ENCODE measurements around the gene EPB41L2. TPM values are rescaled to one million over a fixed set of nuclear protein-coding genes. Genes with fewer than 3 reads are reported as not detected.
"Not testable (repeated sequence)": the region's sequence is repeated elsewhere in the genome, so short reads cannot be mapped to it uniquely, and the experiment has no call there.

Gene EPB41L2
- total RNA-seq, 2 experiments from 2014 or later, result 40.1 to 40.7 TPM

GRCh38 chr6:130994319-130995097, 68.5 kb downstream of the EPB41L2 start:
- H3K27me3 Mint-ChIP-seq, result no peaks in the 10 kb centered on the region

DNA sequence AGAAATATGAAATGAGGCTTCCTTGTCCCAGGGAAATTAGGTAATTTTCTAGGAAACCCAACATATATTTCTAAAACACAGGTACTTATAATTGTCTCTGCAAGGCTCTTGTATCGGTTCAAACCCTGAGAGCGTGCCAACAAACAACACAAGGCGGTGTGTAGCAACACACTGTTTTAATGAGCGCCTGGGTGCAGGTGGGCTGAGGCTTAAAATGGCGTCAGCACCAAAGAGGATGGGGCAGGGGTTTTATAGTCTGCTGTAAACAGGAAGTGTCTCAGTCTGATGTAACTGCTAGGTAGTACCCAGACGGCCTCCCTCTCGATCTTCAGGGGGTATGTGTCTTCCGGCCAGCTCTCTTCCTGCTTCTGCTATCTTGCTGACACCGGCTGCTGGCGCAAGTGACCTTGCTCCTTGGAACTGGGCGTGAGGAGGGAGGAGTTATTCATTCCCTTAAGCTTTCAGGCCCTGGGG, 69.7 kb downstream of the EPB41L2 start:
- DNase-seq, result no peak
- Mint-ChIP-seq H3K9me3 (no peaks in the 10 kb centered on the region), H3K4me1 (no peaks in the 10 kb centered on the region), H3K27ac (no peak overlapping the region), H3K27me3 (no peaks in the 10 kb centered on the region), H3K36me3 (peaks cover 7% of the 10 kb centered on the region), H3K4me3 (no peak overlapping the region)

More at GRCh38 chr6:130994319-130995097, 68.5 kb downstream of the EPB41L2 start:
- DNase-seq, result no peak
- Mint-ChIP-seq H3K4me1 (no peaks in the 10 kb centered on the region), H3K27ac (no peak overlapping the region), H3K36me3 (peaks cover 7% of the 10 kb centered on the region), H3K4me3 (no peak overlapping the region), H3K9me3 (no peaks in the 10 kb centered on the region)

DNA sequence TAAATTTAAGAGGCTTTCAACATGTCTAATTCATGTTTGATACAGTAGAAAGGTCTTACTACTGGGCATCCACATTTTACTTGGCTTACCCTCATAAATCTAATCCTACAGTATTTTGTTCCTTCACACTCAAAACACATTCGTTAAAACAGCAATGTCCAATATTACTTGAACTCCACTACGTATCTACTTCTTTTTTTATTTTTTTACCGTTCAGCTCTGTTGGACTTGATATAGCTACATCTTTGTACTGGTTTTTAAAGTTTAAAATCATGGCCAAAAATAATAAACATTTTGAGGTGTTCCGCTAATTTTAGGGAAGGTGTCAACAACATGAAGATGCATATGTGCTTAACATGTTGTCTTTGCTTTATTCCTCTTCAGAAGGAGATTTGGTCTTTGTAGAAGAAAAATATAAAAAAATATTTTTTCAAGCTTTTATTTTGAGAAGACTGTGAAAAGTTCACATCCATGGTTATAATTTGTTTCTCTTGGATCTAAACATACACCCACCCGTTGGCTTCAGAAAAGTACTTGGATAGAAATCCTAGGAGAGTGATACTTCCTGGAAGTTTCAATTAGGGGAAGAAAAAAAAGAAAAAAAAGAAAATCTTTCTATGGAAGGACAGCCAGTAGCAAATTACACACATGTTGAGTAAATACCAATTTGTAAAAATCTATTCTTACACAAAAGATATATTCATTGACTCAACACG, 71.5 kb downstream of the EPB41L2 start:
- no peaks in the 10 kb centered on the region for H3K4me1 Mint-ChIP-seq
- H3K36me3 Mint-ChIP-seq, result peaks cover 15% of the 10 kb centered on the region
- DNase-seq, result no peak
- H3K9me3 Mint-ChIP-seq, result no peaks in the 10 kb centered on the region
- H3K4me3 Mint-ChIP-seq, result no peak overlapping the region
- no peak overlapping the region for H3K27ac Mint-ChIP-seq
- no peaks in the 10 kb centered on the region for H3K27me3 Mint-ChIP-seq

DNA sequence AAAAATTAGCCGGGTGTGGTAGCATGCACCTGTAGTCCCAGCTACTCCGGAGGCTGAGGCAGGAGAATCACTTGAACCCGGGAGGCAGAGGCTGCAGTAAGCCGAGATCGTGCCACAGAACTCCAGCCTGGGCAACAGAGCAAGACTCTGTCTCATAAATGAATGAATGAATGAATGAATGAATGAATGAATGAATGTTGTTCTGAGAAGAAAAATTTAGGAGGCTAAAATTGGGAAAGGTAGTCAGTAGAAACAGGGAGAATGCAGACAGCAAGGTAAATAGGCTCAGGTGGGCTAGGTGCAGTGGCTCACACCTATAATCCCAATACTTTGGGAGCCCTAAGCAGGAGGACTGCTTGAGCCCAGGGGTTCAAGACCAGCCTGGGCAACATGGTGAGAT, 75.5 kb downstream of the EPB41L2 start:
- not testable (repeated sequence) for H3K27ac Mint-ChIP-seq, H3K27me3 Mint-ChIP-seq, H3K4me3 Mint-ChIP-seq, H3K4me1 Mint-ChIP-seq, DNase-seq
- H3K9me3 Mint-ChIP-seq, result peaks cover 19% of the 10 kb centered on the region
- peaks cover 27% of the 10 kb centered on the region for H3K36me3 Mint-ChIP-seq

DNA sequence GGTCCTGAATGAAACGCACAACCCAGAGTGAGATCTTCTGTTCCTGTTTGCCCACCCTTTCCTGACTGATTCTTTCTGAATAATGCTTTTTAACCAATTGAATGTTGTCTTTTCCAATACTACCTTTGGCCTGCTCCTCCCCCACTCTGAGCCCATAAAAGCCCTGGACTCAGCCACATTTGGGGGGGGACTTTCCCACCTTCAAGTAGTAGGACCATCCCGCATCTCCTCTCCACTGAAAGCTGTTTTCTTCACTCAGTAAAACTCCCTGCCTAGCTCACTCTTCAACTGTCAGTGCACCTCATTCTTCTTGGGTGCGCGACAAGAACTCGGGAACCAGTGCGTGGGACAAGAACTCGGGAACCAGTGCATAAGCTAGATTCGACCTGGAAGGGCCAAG, 77.9 kb downstream of the EPB41L2 start:
- H3K4me3 Mint-ChIP-seq, result no peak overlapping the region
- no peaks in the 10 kb centered on the region for H3K27me3 Mint-ChIP-seq
- peaks cover 8% of the 10 kb centered on the region for H3K4me1 Mint-ChIP-seq
- H3K9me3 Mint-ChIP-seq, result peaks cover 19% of the 10 kb centered on the region
- no peak for DNase-seq
- H3K36me3 Mint-ChIP-seq, result peaks cover 24% of the 10 kb centered on the region
- H3K27ac Mint-ChIP-seq, result no peak overlapping the region

DNA sequence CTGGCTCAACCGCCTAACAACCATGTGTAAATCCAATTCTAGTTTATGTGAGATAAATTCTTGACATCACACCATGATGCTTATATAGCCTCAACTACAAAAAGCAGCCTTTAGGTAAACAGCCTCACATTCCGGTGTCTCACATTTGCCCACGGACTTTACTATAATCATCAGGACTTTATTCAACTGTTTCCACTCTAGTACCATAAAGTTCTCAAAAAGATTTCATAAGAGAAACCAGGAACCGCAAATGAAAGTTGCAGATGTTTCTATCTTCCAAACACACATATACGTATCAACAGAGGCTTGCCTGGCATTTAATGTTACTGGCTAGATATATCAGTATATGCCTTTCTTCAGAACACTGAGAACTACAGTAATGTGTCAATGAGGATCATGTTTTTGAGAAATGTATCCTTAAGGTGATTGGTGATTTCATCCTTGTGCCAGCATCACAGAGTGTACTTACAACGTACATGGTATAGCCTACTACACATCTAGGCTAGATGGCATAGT, 80.0 kb downstream of the EPB41L2 start:
- Mint-ChIP-seq H3K4me1 (peaks cover 11% of the 10 kb centered on the region), H3K27me3 (no peaks in the 10 kb centered on the region), H3K4me3 (no peak overlapping the region), H3K27ac (no peak overlapping the region), H3K9me3 (peaks cover 19% of the 10 kb centered on the region), H3K36me3 (peaks cover 23% of the 10 kb centered on the region)
- DNase-seq, result no peak

- Mint-ChIP-seq H3K9me3 (peaks cover 19% of the 10 kb centered on the region), H3K4me3 (no peak overlapping the region), H3K27ac (no peak overlapping the region), H3K36me3 (peaks cover 21% of the 10 kb centered on the region), H3K4me1 (peaks cover 11% of the 10 kb centered on the region), H3K27me3 (no peaks in the 10 kb centered on the region)
- DNase-seq, result no peak
These were observed 80.9 kb downstream of the EPB41L2 start for GRCh38 chr6:130982135-130982534.

GRCh38 chr6:130981409-130981808, 81.6 kb downstream of the EPB41L2 start:
- H3K36me3 Mint-ChIP-seq, result peaks cover 17% of the 10 kb centered on the region
- no peak overlapping the region for H3K27ac Mint-ChIP-seq
- DNase-seq, result no peak

GRCh38 chr6:130980310-130981032, 82.6 kb downstream of the EPB41L2 start:
- no peaks in the 10 kb centered on the region for H3K27me3 Mint-ChIP-seq

More at GRCh38 chr6:130981409-130981808, 81.6 kb downstream of the EPB41L2 start:
- Mint-ChIP-seq H3K4me3 (no peak overlapping the region), H3K4me1 (peaks cover 11% of the 10 kb centered on the region), H3K27me3 (no peaks in the 10 kb centered on the region), H3K9me3 (peaks cover 19% of the 10 kb centered on the region)

GRCh38 chr6:130978660-130979396, 84.2 kb downstream of the EPB41L2 start:
- Mint-ChIP-seq H3K36me3 (peaks cover 2% of the 10 kb centered on the region), H3K4me3 (no peak overlapping the region), H3K4me1 (peaks cover 14% of the 10 kb centered on the region), H3K27me3 (no peaks in the 10 kb centered on the region), H3K9me3 (no peaks in the 10 kb centered on the region), H3K27ac (no peak overlapping the region)
- DNase-seq, result no peak

More at GRCh38 chr6:130980310-130981032, 82.6 kb downstream of the EPB41L2 start:
- peaks cover 12% of the 10 kb centered on the region for H3K4me1 Mint-ChIP-seq
- H3K4me3 Mint-ChIP-seq, result no peak overlapping the region
- H3K9me3 Mint-ChIP-seq, result peaks cover 12% of the 10 kb centered on the region
- H3K27ac Mint-ChIP-seq, result no peak overlapping the region
- DNase-seq, result no peak
- H3K36me3 Mint-ChIP-seq, result peaks cover 11% of the 10 kb centered on the region

- no peaks in the 10 kb centered on the region for H3K27me3 Mint-ChIP-seq
- no peaks in the 10 kb centered on the region for H3K9me3 Mint-ChIP-seq
- no peak overlapping the region for H3K27ac Mint-ChIP-seq
- peaks cover 2% of the 10 kb centered on the region for H3K36me3 Mint-ChIP-seq
- no peak overlapping the region for H3K4me3 Mint-ChIP-seq
- H3K4me1 Mint-ChIP-seq, result peaks cover 14% of the 10 kb centered on the region
- DNase-seq, result no peak
These were observed 84.9 kb downstream of the EPB41L2 start for GRCh38 chr6:130978180-130978579.

DNA sequence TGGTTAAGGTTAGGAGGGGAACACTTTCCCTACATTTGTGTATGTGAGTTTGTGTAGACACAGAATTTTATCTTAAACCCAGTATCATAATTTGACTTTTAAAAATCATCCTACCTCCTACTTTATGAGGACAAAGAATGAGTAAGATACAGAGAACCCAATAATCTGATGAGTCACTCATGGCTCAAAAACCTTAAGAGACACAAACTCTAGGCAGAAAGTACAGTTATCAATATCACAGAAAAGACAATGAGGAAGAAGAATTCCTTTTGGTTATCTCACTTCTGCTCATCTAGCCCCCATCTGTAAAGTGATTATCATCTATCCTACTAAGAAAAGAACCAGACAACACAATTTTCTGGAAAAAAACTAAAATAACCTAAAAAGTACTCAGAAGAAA, 87.7 kb downstream of the EPB41L2 start:
- Mint-ChIP-seq H3K27ac (no peak overlapping the region), H3K4me3 (no peak overlapping the region), H3K4me1 (peaks cover 15% of the 10 kb centered on the region), H3K27me3 (no peaks in the 10 kb centered on the region), H3K9me3 (no peaks in the 10 kb centered on the region), H3K36me3 (peaks cover 2% of the 10 kb centered on the region)
- no peak for DNase-seq

GRCh38 chr6:130973521-130974277, 89.3 kb downstream of the EPB41L2 start:
- no peak overlapping the region for H3K27ac Mint-ChIP-seq
- H3K4me1 Mint-ChIP-seq, result peaks cover 13% of the 10 kb centered on the region
- no peak for DNase-seq
- no peak overlapping the region for H3K4me3 Mint-ChIP-seq
- H3K27me3 Mint-ChIP-seq, result no peaks in the 10 kb centered on the region
- no peaks in the 10 kb centered on the region for H3K36me3 Mint-ChIP-seq
- H3K9me3 Mint-ChIP-seq, result no peaks in the 10 kb centered on the region

GRCh38 chr6:130971504-130971903, 91.5 kb downstream of the EPB41L2 start:
- no peak overlapping the region for H3K27ac Mint-ChIP-seq
- no peaks in the 10 kb centered on the region for H3K27me3 Mint-ChIP-seq
- no peaks in the 10 kb centered on the region for H3K9me3 Mint-ChIP-seq
- peaks cover 13% of the 10 kb centered on the region for H3K4me1 Mint-ChIP-seq
- H3K36me3 Mint-ChIP-seq, result no peaks in the 10 kb centered on the region
- DNase-seq, result no peak
- no peak overlapping the region for H3K4me3 Mint-ChIP-seq

All from activated naive CD8-positive, alpha-beta T cell treated with anti-CD3 and anti-CD28 coated beads for 36 hours (primary cell).